Natural killer cell (primary cell): ENCODE results near the gene SAMD4A. TPM values are rescaled to one million over a fixed set of nuclear protein-coding genes. Genes with fewer than 3 reads are reported as not detected.

Experiments used
- ATAC-seq, 3 donors: fragments of 150-1000 bp in 2 of 3; fragments of 200-7000 bp in 1 of 3; cut with Tn5 transposase; 1 replicate in 1 of 3; 2 replicates in 2 of 3; pipeline ENCODE4 v1.10.0; 2021; ENCODE audit warnings: mild to moderate bottlenecking in 2 of 3, moderate library complexity in 2 of 3
- DNase-seq, 2 donors: peaks; one replicate each; pipeline versions ENCODE4 v3.0.0 to v3.0.0-alpha.2; 2013 to 2021; ENCODE audit warnings: mixed read lengths in 1 of 2
- H3K27ac ChIP-seq: one replicate; pipeline ENCODE4 v1.5.1; 2013; ENCODE audit warnings: mild to moderate bottlenecking, low read length
- H3K27me3 ChIP-seq: one replicate; pipeline ENCODE4 v1.6.1; 2013; ENCODE audit warnings: low read length; ENCODE audit not compliant: control insufficient read depth, insufficient read depth
- H3K36me3 ChIP-seq: one replicate; pipeline ENCODE4 v1.6.1; 2013; ENCODE audit warnings: low read length; ENCODE audit not compliant: control insufficient read depth, insufficient read depth
- H3K4me1 ChIP-seq: one replicate; pipeline ENCODE4 v1.6.1; 2013; ENCODE audit warnings: low read length; ENCODE audit not compliant: control insufficient read depth, insufficient read depth
- H3K4me3 ChIP-seq: one replicate; pipeline ENCODE4 v1.5.1; 2013; ENCODE audit warnings: low read length
- H3K9me3 ChIP-seq: one replicate; pipeline ENCODE4 v1.6.1; 2013; ENCODE audit warnings: low read length; ENCODE audit not compliant: control insufficient read depth, insufficient read depth
- H3K27ac Mint-ChIP-seq, 2 donors: one replicate each; pipeline ENCODE4 v1.8.0; 2022; ENCODE audit warnings: mild to moderate bottlenecking in 2 of 2, mixed read lengths in 2 of 2, moderate library complexity in 1 of 2
- H3K27me3 Mint-ChIP-seq, 2 donors: one replicate each; pipeline ENCODE4 v1.8.0; 2022; ENCODE audit warnings: low read depth in 2 of 2, mixed read lengths in 2 of 2
- H3K36me3 Mint-ChIP-seq: one replicate; pipeline ENCODE4 v1.8.0; 2022; ENCODE audit warnings: mixed read lengths
- H3K4me1 Mint-ChIP-seq, 2 donors: one replicate each; pipeline ENCODE4 v1.8.0; 2022; ENCODE audit warnings: mixed read lengths in 2 of 2
- H3K4me3 Mint-ChIP-seq: one replicate; pipeline ENCODE4 v1.8.0; 2022; ENCODE audit warnings: mild to moderate bottlenecking, moderate library complexity, mixed read lengths
- H3K9me3 Mint-ChIP-seq, 2 donors: one replicate each; pipeline ENCODE4 v1.8.0; 2022; ENCODE audit warnings: mixed read lengths in 2 of 2
- CTCF ChIP-seq: fragments of 200-600 bp; IDR thresholded peaks from one replicate; pipeline ENCODE4 v1.8.0; 2022; ENCODE audit warnings: antibody characterized with exemption
- WGBS: methylation state at CpG from one replicate; pipeline ENCODE4 v1.1.7; 2013; ENCODE audit warnings: missing lambda C conversion rate; ENCODE audit not compliant: insufficient coverage; 5-methylcytosine and 5-hydroxymethylcytosine counted together
- intact Hi-C: fragments of 100-400 bp; cut with micrococcal nuclease; formaldehyde crosslinking; loops from one replicate; pipeline ENCODE4 v1.14.2; 2022
- total RNA-seq, 4 donors: library from RNA; stranded (reverse); fragments of 120-200 nt in 1 of 4; gene quantifications; one replicate each; pipeline versions ENCODE4 v1.2.3 to v1.2.4, GENCODE V29; 2013 to 2022

SAMD4A gene
- total RNA-seq, 3 donors from 2014 or later (not counting 1 experiment from before 2014, with no cell fraction given), result 0.70 to 1.6 (median 1.4) TPM

- no peaks in the 10 kb centered on the region for H3K36me3 Mint-ChIP-seq
- Histone ChIP-seq H3K9me3 (no peaks in the 10 kb centered on the region), H3K4me3 (no peak overlapping the region), H3K27ac (no peak overlapping the region), H3K4me1 (peaks cover 9% of the 10 kb centered on the region), H3K36me3 (no peaks in the 10 kb centered on the region), H3K27me3 (peaks cover 38% of the 10 kb centered on the region)
- peaks cover 12 to 15% of the 10 kb centered on the region in 2 donors for H3K4me1 Mint-ChIP-seq
- intact Hi-C loops, result loop anchor here (1.0 kb wide), 1 partner anchor 127 kb away; no protein-coding TSS in a partner anchor
- no peak overlapping the region for H3K27ac Mint-ChIP-seq
- H3K4me3 Mint-ChIP-seq, result no peak overlapping the region
- no peaks in the 10 kb centered on the region for H3K9me3 Mint-ChIP-seq
- DNase-seq (peak; percentile 27 to 72), ATAC-seq (peak; percentile 69 to 78 (median 70))
- H3K27me3 Mint-ChIP-seq, result peaks cover 58 to 89% of the 10 kb centered on the region in 2 donors
- peak; percentile 56 for TF ChIP-seq CTCF
- 59% methylated on average over 5 of the region's 5 CpGs for WGBS
These were observed 124.8 kb downstream of the SAMD4A start for GRCh38 chr14:54691525-54692283.

GRCh38 chr14:54692284-54692772 is 125.4 kb downstream of the SAMD4A start:
- H3K27ac Mint-ChIP-seq, result no peak overlapping the region
- Histone ChIP-seq H3K4me3 (no peak overlapping the region), H3K36me3 (no peaks in the 10 kb centered on the region), H3K27ac (no peak overlapping the region), H3K4me1 (peaks cover 9% of the 10 kb centered on the region), H3K9me3 (no peaks in the 10 kb centered on the region), H3K27me3 (peaks cover 38% of the 10 kb centered on the region)
- H3K4me1 Mint-ChIP-seq, result peaks cover 12 to 15% of the 10 kb centered on the region in 2 donors
- intact Hi-C loops, result no loop called here
- TF ChIP-seq CTCF, result no peak
- WGBS, result 64% methylated on average over 5 of the region's 6 CpGs
- no peaks in the 10 kb centered on the region for H3K9me3 Mint-ChIP-seq
- no peak overlapping the region for H3K4me3 Mint-ChIP-seq
- H3K36me3 Mint-ChIP-seq, result no peaks in the 10 kb centered on the region
- ATAC-seq (peak in 1 of 3 donors; percentile 63), DNase-seq (no peak)
- peaks cover 52 to 89% of the 10 kb centered on the region in 2 donors for H3K27me3 Mint-ChIP-seq

GRCh38 chr14:54693761-54694160 is 126.8 kb downstream of the SAMD4A start:
- Mint-ChIP-seq H3K36me3 (no peaks in the 10 kb centered on the region), H3K27ac (no peak overlapping the region), H3K9me3 (no peaks in the 10 kb centered on the region), H3K27me3 (peaks cover 41 to 84% of the 10 kb centered on the region in 2 donors), H3K4me3 (no peak overlapping the region), H3K4me1 (peaks cover 6% of the 10 kb centered on the region in 2 donors)
- intact Hi-C loops, result no loop called here
- H3K4me1 ChIP-seq, result peaks cover 5% of the 10 kb centered on the region
- H3K27ac ChIP-seq, result no peak overlapping the region
- no peak overlapping the region for H3K4me3 ChIP-seq
- H3K9me3 ChIP-seq, result no peaks in the 10 kb centered on the region
- DNase-seq (no peak), ATAC-seq (no peak)
- no peaks in the 10 kb centered on the region for H3K36me3 ChIP-seq
- no peak for TF ChIP-seq CTCF
- H3K27me3 ChIP-seq, result peaks cover 37% of the 10 kb centered on the region
- WGBS, result 89% methylated on average over 4 of the region's 4 CpGs
